Nephron progenitor cell (in vitro differentiated cells): ENCODE measurements around the gene OR13C9.
"Not testable (repeated sequence)": the region's sequence is repeated elsewhere in the genome, so short reads cannot be mapped to it uniquely, and the experiment has no call there.

Source experiments
- DNase-seq: peaks from one replicate; pipeline ENCODE4 v3.0.0; 2021
- H3K27ac Mint-ChIP-seq: 2 replicates; pipeline ENCODE4 v1.8.0; 2021; ENCODE audit warnings: mild to moderate bottlenecking, moderate library complexity, mixed read lengths
- H3K27me3 Mint-ChIP-seq: 2 replicates; pipeline ENCODE4 v1.8.0; 2021; ENCODE audit warnings: mild to moderate bottlenecking, low read depth, mixed read lengths; ENCODE audit not compliant: poor library complexity
- H3K36me3 Mint-ChIP-seq: 2 replicates; pipeline ENCODE4 v1.8.0; 2021; ENCODE audit warnings: low read depth, mixed read lengths
- H3K4me1 Mint-ChIP-seq: 2 replicates; pipeline ENCODE4 v1.8.0; 2021; ENCODE audit warnings: mixed read lengths
- H3K4me3 Mint-ChIP-seq: 2 replicates; pipeline ENCODE4 v1.8.0; 2021; ENCODE audit warnings: mild to moderate bottlenecking, moderate library complexity, mixed read lengths
- H3K9me3 Mint-ChIP-seq: 2 replicates; pipeline ENCODE4 v1.8.0; 2021; ENCODE audit warnings: mild to moderate bottlenecking, moderate library complexity, mixed read lengths
- TF ChIP-seq, protein P1 (sequence below): fragments of 200-600 bp; sonication (generic); IDR thresholded peaks from 2 replicates; pipeline ENCODE4 v1.5.0; 2021; ENCODE audit warnings: antibody characterized with exemption

OR13C9 gene, protein sequence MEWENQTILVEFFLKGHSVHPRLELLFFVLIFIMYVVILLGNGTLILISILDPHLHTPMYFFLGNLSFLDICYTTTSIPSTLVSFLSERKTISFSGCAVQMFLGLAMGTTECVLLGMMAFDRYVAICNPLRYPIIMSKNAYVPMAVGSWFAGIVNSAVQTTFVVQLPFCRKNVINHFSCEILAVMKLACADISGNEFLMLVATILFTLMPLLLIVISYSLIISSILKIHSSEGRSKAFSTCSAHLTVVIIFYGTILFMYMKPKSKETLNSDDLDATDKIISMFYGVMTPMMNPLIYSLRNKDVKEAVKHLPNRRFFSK

DNA sequence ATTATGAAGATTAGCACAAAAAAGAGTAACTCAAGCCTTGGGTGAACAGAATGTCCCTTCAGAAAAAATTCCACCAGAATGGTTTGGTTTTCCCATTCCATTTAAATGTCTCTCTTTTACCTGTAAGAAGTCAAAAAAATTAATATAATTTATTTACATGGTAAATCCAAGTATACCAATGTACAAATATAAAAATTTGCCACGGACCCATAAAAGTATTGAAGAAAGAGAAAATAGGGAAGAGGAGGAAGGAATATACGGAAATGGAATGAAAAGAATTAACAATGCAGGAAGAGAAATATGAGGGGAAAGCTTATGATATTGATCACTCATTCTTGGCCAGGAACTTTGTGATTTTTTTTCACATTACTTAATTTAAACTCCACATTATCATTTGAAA lies at the start of gene OR13C9:
Gene OR13C9 (minus strand): TSS at position 101 of the 400 bp plus-strand sequence. CDS start 0 bp downstream, at position 101.
- H3K36me3 Mint-ChIP-seq = no peaks in the 10 kb centered on the region
- TF ChIP-seq, protein P1, sequence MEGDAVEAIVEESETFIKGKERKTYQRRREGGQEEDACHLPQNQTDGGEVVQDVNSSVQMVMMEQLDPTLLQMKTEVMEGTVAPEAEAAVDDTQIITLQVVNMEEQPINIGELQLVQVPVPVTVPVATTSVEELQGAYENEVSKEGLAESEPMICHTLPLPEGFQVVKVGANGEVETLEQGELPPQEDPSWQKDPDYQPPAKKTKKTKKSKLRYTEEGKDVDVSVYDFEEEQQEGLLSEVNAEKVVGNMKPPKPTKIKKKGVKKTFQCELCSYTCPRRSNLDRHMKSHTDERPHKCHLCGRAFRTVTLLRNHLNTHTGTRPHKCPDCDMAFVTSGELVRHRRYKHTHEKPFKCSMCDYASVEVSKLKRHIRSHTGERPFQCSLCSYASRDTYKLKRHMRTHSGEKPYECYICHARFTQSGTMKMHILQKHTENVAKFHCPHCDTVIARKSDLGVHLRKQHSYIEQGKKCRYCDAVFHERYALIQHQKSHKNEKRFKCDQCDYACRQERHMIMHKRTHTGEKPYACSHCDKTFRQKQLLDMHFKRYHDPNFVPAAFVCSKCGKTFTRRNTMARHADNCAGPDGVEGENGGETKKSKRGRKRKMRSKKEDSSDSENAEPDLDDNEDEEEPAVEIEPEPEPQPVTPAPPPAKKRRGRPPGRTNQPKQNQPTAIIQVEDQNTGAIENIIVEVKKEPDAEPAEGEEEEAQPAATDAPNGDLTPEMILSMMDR = no peak
- DNase-seq = no peak
- H3K4me3 Mint-ChIP-seq = no peak within 1 kb of the TSS
- no peaks in the 10 kb centered on the region for H3K4me1 Mint-ChIP-seq
- no peak within 1 kb of the TSS for H3K27ac Mint-ChIP-seq
- H3K9me3 Mint-ChIP-seq = no peaks in the 10 kb centered on the region
- peaks cover 6% of the 10 kb centered on the region for H3K27me3 Mint-ChIP-seq

DNA sequence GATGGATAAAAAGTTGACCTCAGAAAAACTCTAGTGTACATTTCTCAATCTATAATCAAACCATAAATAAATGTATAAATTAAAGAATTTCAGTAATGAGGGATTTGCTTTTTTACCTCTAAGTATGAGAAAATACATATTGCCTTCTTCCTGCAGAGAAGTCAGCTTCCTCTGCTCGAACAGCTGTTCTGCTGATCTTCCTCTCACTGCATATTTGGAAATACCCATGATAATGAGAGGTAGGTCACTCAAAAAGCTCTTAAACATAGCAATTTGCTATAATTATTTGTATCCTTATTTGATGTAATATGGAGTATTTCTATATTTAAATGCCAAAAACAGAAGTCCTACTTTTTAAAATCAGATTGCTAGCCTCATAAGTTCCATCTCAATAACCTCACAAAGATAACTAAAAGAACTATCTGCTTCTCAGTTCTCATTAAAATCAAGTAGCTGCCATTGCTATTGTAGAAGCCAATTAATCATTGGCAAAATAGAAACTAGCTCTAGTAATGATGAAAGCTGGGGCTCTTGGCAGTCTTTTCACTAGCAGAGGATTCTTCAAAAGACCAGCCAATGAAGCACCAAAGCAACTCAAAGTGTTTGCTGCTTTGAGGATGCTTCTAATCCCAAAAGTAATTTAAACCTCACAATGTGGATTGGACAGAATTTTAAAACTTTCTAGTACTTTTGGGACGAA lies 40.6 kb upstream of the OR13C9 start:
- TF ChIP-seq, protein P1 = no peak
- no peaks in the 10 kb centered on the region for H3K9me3 Mint-ChIP-seq
- peaks cover 4% of the 10 kb centered on the region for H3K27me3 Mint-ChIP-seq
- H3K4me1 Mint-ChIP-seq = no peaks in the 10 kb centered on the region
- H3K27ac Mint-ChIP-seq = no peak overlapping the region
- H3K36me3 Mint-ChIP-seq = no peaks in the 10 kb centered on the region
- no peak for DNase-seq
- no peak overlapping the region for H3K4me3 Mint-ChIP-seq

DNA sequence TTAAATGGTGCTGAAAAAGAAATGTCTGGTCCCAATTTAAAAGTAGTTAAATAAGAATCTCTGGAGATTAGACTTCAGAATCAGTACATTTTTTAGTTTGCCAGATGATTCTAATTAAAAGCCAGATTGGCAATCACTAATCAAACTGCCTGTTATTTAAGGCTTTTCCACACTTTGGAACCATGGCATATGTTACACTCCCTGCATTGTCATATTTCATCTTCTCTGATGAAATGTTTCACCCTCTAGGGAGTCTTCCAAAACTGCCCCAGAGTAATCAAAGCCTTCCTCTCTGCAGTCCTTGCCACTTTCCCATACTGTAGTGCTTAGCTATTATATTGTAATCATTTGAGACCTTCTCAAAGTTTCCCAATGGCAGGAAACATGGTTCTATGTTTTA lies 17.5 kb upstream of the OR13C9 start:
- Mint-ChIP-seq H3K27me3 (no peaks in the 10 kb centered on the region), H3K27ac (no peak overlapping the region), H3K36me3 (no peaks in the 10 kb centered on the region), H3K4me1 (no peaks in the 10 kb centered on the region), H3K4me3 (no peak overlapping the region), H3K9me3 (peaks cover 24% of the 10 kb centered on the region)
- TF ChIP-seq, protein P1 = no peak
- DNase-seq = no peak

DNA sequence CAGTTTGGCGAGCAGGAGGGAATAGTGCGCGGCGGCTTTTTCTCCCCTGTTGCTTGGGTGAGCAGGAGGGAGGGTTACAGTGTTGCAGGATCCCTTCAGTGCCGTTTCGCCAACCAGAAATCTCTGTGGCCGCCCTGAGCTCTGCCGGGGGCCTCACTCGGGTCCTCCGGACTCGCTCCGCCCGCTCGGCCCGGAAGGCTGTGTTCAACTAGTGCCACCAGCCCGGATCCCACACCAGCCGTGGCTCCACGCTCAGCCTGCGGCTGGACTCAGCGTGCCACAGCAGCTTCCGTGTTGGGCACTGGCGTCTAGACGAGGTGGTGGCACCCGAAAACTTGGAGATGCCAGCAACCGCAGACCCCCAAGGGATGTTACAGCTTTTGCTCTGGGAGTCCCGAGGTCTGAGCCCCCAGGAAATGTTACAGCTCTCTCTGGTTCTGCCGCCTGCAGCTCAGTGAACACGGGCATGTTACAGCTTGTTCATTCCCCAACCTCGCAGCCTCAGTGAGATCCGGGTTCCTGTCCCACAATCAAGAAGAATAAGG lies 16.0 kb upstream of the OR13C9 start:
- no peaks in the 10 kb centered on the region for H3K4me1 Mint-ChIP-seq
- TF ChIP-seq, protein P1 = no peak
- H3K27ac Mint-ChIP-seq = no peak overlapping the region
- peaks cover 11% of the 10 kb centered on the region for H3K9me3 Mint-ChIP-seq
- H3K4me3 Mint-ChIP-seq = no peak overlapping the region
- no peaks in the 10 kb centered on the region for H3K36me3 Mint-ChIP-seq
- DNase-seq = no peak
- no peaks in the 10 kb centered on the region for H3K27me3 Mint-ChIP-seq

DNA sequence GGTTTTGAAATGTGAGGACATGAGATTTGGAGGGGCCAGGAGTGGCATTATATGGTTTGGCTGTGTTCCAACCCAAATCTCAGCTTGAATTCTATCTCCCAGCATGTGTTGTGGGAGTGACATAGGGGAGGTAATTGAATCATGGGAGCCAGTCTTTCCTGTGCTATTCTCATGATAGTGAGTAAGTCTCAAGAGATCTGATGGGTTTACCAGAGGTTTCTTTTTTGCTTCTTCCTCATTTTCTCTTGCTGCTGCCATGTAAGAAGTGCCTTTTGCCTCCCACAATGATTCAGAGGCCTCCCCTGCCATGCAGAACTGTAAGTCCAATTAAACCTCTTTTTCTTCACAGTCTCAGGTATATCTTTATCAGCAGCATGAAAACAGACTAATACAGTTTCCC lies 8.0 kb upstream of the OR13C9 start:
- H3K9me3 Mint-ChIP-seq, H3K36me3 Mint-ChIP-seq, H3K4me1 Mint-ChIP-seq, DNase-seq, H3K4me3 Mint-ChIP-seq, H3K27me3 Mint-ChIP-seq, H3K27ac Mint-ChIP-seq: not testable (repeated sequence)

DNA sequence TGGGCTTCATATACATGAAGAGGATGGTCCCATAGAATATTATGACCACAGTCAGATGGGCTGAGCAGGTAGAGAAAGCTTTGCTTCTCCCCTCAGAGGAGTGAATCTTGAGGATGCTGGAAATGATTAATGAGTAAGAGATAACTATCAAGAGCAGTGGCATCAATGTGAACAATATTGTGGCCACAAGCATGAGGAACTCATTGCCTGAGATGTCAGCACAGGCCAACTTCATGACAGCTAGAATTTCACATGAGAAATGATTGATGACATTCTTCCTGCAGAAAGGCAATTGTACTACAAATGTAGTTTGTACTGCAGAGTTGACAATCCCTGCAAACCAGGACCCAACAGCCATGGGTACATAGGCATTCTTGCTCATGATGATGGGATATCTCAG lies 586 bp downstream of the OR13C9 start:
- H3K4me3 Mint-ChIP-seq = no peak overlapping the region
- TF ChIP-seq, protein P1 = no peak

More for the DNA sequence above, 586 bp downstream of the OR13C9 start:
- Mint-ChIP-seq H3K27me3 (peaks cover 9% of the 10 kb centered on the region), H3K36me3 (no peaks in the 10 kb centered on the region), H3K27ac (no peak overlapping the region), H3K9me3 (no peaks in the 10 kb centered on the region), H3K4me1 (no peaks in the 10 kb centered on the region)
- DNase-seq = no peak
